GM23338 (cell line): ENCODE data around the gene AGBL4. TPM values are rescaled to one million over a fixed set of nuclear protein-coding genes. Genes with fewer than 3 reads are reported as not detected.

Source experiments
- ATAC-seq: fragments of 200-7000 bp; cut with Tn5 transposase; 3 replicates; pipeline ENCODE4 v1.9.1; 2020
- DNase-seq: peaks from one replicate; pipeline ENCODE4 v3.0.0-alpha.2; 2015; ENCODE audit warnings: low spot score
- H2AFZ ChIP-seq: fragments of 200-600 bp; sonication (generic); 2 replicates; pipeline ENCODE4 v1.8.0; 2016; ENCODE audit warnings: antibody characterized with exemption, mild to moderate bottlenecking, moderate library complexity
- H3F3A ChIP-seq: fragments of 200-600 bp; sonication (generic); replicated peaks from 2 replicates; pipeline ENCODE4 v1.8.0; 2017; ENCODE audit warnings: antibody characterized with exemption, mixed run types, low read depth
- H3K27ac ChIP-seq: fragments of 200-600 bp; sonication (generic); 2 replicates; pipeline ENCODE4 v1.6.1; 2016; ENCODE audit warnings: low read depth
- H3K27me3 ChIP-seq: fragments of 200-600 bp; sonication (generic); 2 replicates; pipeline ENCODE4 v1.8.0; 2016; ENCODE audit warnings: mild to moderate bottlenecking, mixed run types, moderate library complexity; ENCODE audit not compliant: insufficient read depth
- H3K36me3 ChIP-seq: fragments of 200-600 bp; sonication (generic); 2 replicates; pipeline ENCODE4 v1.8.0; 2016; ENCODE audit warnings: mild to moderate bottlenecking; ENCODE audit not compliant: insufficient read depth
- H3K4me1 ChIP-seq: fragments of 200-600 bp; sonication (generic); 2 replicates; pipeline ENCODE4 v1.8.0; 2016; ENCODE audit warnings: mild to moderate bottlenecking, moderate library complexity; ENCODE audit not compliant: insufficient read depth
- H3K4me2 ChIP-seq: fragments of 200-600 bp; sonication (generic); 2 replicates; pipeline ENCODE4 v1.7.1; 2017; ENCODE audit warnings: mixed run types
- H3K4me3 ChIP-seq: fragments of 200-600 bp; sonication (generic); 2 replicates; pipeline ENCODE4 v1.6.1; 2016; ENCODE audit warnings: mixed run types
- H3K79me2 ChIP-seq: fragments of 200-600 bp; sonication (generic); replicated peaks from 2 replicates; pipeline ENCODE4 v1.8.0; 2017; ENCODE audit warnings: mild to moderate bottlenecking; ENCODE audit not compliant: insufficient read depth
- H3K9me2 ChIP-seq: fragments of 200-600 bp; sonication (generic); 2 replicates; pipeline ENCODE4 v1.8.0; 2017; ENCODE audit not compliant: insufficient read depth
- H4K20me1 ChIP-seq: fragments of 200-600 bp; sonication (generic); replicated peaks from 2 replicates; pipeline ENCODE4 v1.8.0; 2017; ENCODE audit warnings: mild to moderate bottlenecking; ENCODE audit not compliant: insufficient read depth
- H3K27ac Mint-ChIP-seq: 2 replicates; pipeline ENCODE4 v1.8.0; 2020; ENCODE audit warnings: inconsistent platforms, mild to moderate bottlenecking, moderate library complexity, mixed read lengths
- H3K27me3 Mint-ChIP-seq: 3 replicates; pipeline ENCODE4 v1.8.0; 2022; ENCODE audit warnings: low read depth, mild to moderate bottlenecking, moderate library complexity, mixed read lengths, inconsistent platforms; ENCODE audit not compliant: insufficient read depth, poor library complexity
- H3K36me3 Mint-ChIP-seq: 3 replicates; pipeline ENCODE4 v1.8.0; 2021; ENCODE audit warnings: low read depth, mild to moderate bottlenecking, inconsistent platforms, moderate library complexity, mixed read lengths
- H3K4me1 Mint-ChIP-seq: 3 replicates; pipeline ENCODE4 v1.8.0; 2020; ENCODE audit warnings: mild to moderate bottlenecking, inconsistent platforms, mixed read lengths
- H3K4me3 Mint-ChIP-seq: 3 replicates; pipeline ENCODE4 v1.8.0; 2021; ENCODE audit warnings: moderate library complexity, mild to moderate bottlenecking, inconsistent platforms, mixed read lengths
- H3K9me3 Mint-ChIP-seq: 3 replicates; pipeline ENCODE4 v1.8.0; 2020; ENCODE audit warnings: moderate library complexity, mild to moderate bottlenecking, inconsistent platforms, mixed read lengths
- CTCF ChIP-seq, 2 experiments: fragments of 200-600 bp in 1 of 2; sonication (generic) in 1 of 2; conservative IDR thresholded peaks; 2 replicates each; pipeline versions ENCODE4 v1.5.1 to v1.6.1; 2016 to 2017; ENCODE audit warnings: antibody characterized with exemption in 2 of 2, low read depth in 2 of 2, mild to moderate bottlenecking in 2 of 2, moderate library complexity in 1 of 2
- ETS1 ChIP-seq: IDR thresholded peaks from 2 replicates; pipeline ENCODE4 v1.6.1; 2016; ENCODE audit warnings: antibody characterized with exemption
- EZH2phosphoT487 ChIP-seq: fragments of 200-600 bp; sonication (generic); IDR thresholded peaks from one replicate; pipeline ENCODE4 v1.8.1; 2018; ENCODE audit warnings: antibody characterized with exemption; ENCODE audit not compliant: unreplicated experiment
- POLR2AphosphoS5 ChIP-seq: IDR thresholded peaks from 2 replicates; pipeline ENCODE4 v1.6.1; 2016; ENCODE audit warnings: antibody characterized with exemption, low read depth
- ZNF114 ChIP-seq: fragments of 250-450 bp; sonication (Bioruptor Pico); IDR thresholded peaks from 2 replicates; pipeline ENCODE4 v1.5.0; 2020; ENCODE audit warnings: mild to moderate bottlenecking, moderate library complexity
- ZNF462 ChIP-seq: fragments of 250-450 bp; sonication (Bioruptor Pico); IDR thresholded peaks from 2 replicates; pipeline ENCODE4 v1.5.0; 2020; ENCODE audit warnings: mild to moderate bottlenecking, moderate library complexity
- polyA plus RNA-seq: library from polyadenylated mRNA; unstranded; fragments of >200 nt; fragmentation: Nextera tagmentation; extraction: Ambion mirVana; gene quantifications from 2 replicates; pipeline ENCODE4 v1.2.1, GENCODE V29; 2016
- total RNA-seq: library from RNA; depleted of rRNA; stranded (reverse); fragments of >200 nt; shearing (Covaris generic); gene quantifications from 2 replicates; pipeline ENCODE4 v1.2.3, GENCODE V29; 2014

Gene AGBL4
- total and polyA plus RNA-seq, 2 experiments from 2014 or later = 0.91 to 1.5 TPM

- TF ChIP-seq ZNF462 (CRISPR knock-in tag) = no peak
- no peak for TF ChIP-seq CTCF (conservative IDR thresholded peaks at IDR 0.05; ENCODE audit: low read depth in 2 of 2)
- TF ChIP-seq ZNF114 (CRISPR knock-in tag) = no peak
- no peak for TF ChIP-seq POLR2AphosphoS5
Measured at GRCh38 chr1:48687282-48688045, 1336.3 kb downstream of the AGBL4 start (continued).

- no peaks in the 10 kb centered on the region for H3K27me3 Mint-ChIP-seq
- H2AFZ ChIP-seq = no peak overlapping the region
- DNase-seq (no peak), ATAC-seq (no peak)
- H3K4me2 ChIP-seq = no peak overlapping the region
- H3K27ac ChIP-seq = no peak overlapping the region
- H3K79me2 ChIP-seq = no peaks in the 10 kb centered on the region
- H3K27me3 ChIP-seq = no peaks in the 10 kb centered on the region
- no peaks in the 10 kb centered on the region for H3F3A ChIP-seq
- H4K20me1 ChIP-seq = no peaks in the 10 kb centered on the region
- H3K4me1 Mint-ChIP-seq = peaks cover 19% of the 10 kb centered on the region
- no peaks in the 10 kb centered on the region; the same call in 1 of the 3 replicates for H3K9me3 Mint-ChIP-seq
- H3K9me2 ChIP-seq = no peaks in the 10 kb centered on the region
- no peaks in the 10 kb centered on the region; the same call in 2 of the 3 replicates for H3K36me3 Mint-ChIP-seq
- H3K4me1 ChIP-seq = no peaks in the 10 kb centered on the region; the same call in 1 of the 2 replicates
- no peak overlapping the region for H3K4me3 Mint-ChIP-seq
- H3K27ac Mint-ChIP-seq = no peak overlapping the region
- H3K36me3 ChIP-seq = no peaks in the 10 kb centered on the region
- H3K4me3 ChIP-seq = no peak overlapping the region
- TF ChIP-seq EZH2phosphoT487 (no peak), ETS1 (no peak)
Measured at GRCh38 chr1:48686159-48686558, 1337.6 kb downstream of the AGBL4 start.
